Endothelial cell (in vitro differentiated cells): Measurements from ENCODE around the gene POFUT2. TPM values are rescaled to one million over a fixed set of nuclear protein-coding genes. Genes with fewer than 3 reads are reported as not detected.

Source experiments
- DNase-seq: peaks from one replicate; pipeline ENCODE4 v3.0.0; 2021; ENCODE audit warnings: low spot score
- H3K27ac Mint-ChIP-seq: one replicate; pipeline ENCODE4 v1.8.0; 2021; ENCODE audit warnings: mixed read lengths, inconsistent platforms; ENCODE audit not compliant: unreplicated experiment
- H3K27me3 Mint-ChIP-seq: one replicate; pipeline ENCODE4 v1.8.0; 2021; ENCODE audit warnings: mild to moderate bottlenecking, moderate library complexity, mixed read lengths, inconsistent platforms; ENCODE audit not compliant: unreplicated experiment
- H3K36me3 Mint-ChIP-seq: one replicate; pipeline ENCODE4 v1.8.0; 2021; ENCODE audit warnings: mild to moderate bottlenecking, low read depth, mixed read lengths, inconsistent platforms; ENCODE audit not compliant: unreplicated experiment
- H3K4me1 Mint-ChIP-seq: one replicate; pipeline ENCODE4 v1.8.0; 2021; ENCODE audit warnings: mild to moderate bottlenecking, mixed read lengths, inconsistent platforms; ENCODE audit not compliant: unreplicated experiment
- H3K4me3 Mint-ChIP-seq: one replicate; pipeline ENCODE4 v1.8.0; 2021; ENCODE audit warnings: mild to moderate bottlenecking, mixed read lengths, inconsistent platforms; ENCODE audit not compliant: unreplicated experiment
- H3K9me3 Mint-ChIP-seq: one replicate; pipeline ENCODE4 v1.8.0; 2021; ENCODE audit warnings: mixed read lengths, inconsistent platforms; ENCODE audit not compliant: unreplicated experiment
- total RNA-seq: library from RNA; stranded (reverse); fragmentation: NEBNext Ultra II Directional; extraction: Animal tissue kit (Norgen Biotek cat#: 25700); gene quantifications from one replicate; pipeline ENCODE4 v1.2.1, GENCODE V29; 2021; ENCODE audit not compliant: unreplicated experiment
- TF ChIP-seq, protein P1 (sequence below): fragments of 200-600 bp; sonication (generic); IDR thresholded peaks from one replicate; pipeline ENCODE4 v1.5.0; 2021; ENCODE audit warnings: antibody characterized with exemption; ENCODE audit not compliant: unreplicated experiment

Gene POFUT2
- total RNA-seq, 1 donor from 2014 or later, result 37.8 TPM

DNA sequence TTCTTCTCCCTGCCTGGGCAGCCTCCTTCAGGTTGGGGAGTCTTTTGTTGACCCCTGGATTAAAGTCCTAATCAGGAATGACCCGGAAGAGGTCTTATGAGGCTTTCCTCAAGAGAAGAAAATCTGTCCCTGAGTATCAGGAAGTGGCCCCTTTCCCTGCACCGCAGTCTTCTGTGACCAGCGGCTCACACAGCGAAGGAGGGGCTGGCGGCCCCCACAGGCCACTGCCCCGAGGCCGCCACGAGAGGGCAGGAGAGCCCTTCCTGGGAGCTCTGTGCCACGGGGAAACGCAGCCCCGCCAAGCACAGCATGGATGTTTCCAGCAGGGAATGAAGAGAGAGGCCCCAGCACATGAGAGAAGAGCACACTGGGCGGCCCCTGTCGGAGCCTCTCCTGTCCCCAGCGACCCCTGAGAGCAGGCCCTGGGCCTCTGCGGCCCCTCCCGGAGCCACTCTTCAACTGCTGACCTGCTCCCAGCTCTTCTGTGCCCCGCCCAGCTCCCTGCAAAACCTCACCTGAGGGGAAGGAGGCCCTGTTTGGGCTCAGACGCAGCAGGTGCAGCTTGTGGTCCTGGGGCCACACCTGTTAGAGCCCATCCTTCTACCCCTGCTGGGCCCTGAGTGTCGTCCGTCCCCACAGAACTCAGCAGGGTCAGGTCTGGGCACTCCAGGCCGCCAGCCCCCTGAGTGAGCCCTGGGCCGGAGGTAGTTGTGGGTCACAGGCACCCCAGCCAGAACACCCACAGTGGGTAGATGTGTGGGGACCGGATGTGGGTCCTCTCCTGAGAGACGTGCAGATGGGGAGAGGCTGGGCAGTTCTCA is 4.9 kb upstream of the POFUT2 start:
- H3K4me1 Mint-ChIP-seq, result peaks cover 11% of the 10 kb centered on the region
- no peak overlapping the region for H3K27ac Mint-ChIP-seq
- no peak overlapping the region for H3K4me3 Mint-ChIP-seq
- H3K36me3 Mint-ChIP-seq, result peaks cover 4% of the 10 kb centered on the region
- H3K9me3 Mint-ChIP-seq, result no peaks in the 10 kb centered on the region
- peak; percentile 89 for DNase-seq
- H3K27me3 Mint-ChIP-seq, result peaks cover 3% of the 10 kb centered on the region
- TF ChIP-seq, protein P1, sequence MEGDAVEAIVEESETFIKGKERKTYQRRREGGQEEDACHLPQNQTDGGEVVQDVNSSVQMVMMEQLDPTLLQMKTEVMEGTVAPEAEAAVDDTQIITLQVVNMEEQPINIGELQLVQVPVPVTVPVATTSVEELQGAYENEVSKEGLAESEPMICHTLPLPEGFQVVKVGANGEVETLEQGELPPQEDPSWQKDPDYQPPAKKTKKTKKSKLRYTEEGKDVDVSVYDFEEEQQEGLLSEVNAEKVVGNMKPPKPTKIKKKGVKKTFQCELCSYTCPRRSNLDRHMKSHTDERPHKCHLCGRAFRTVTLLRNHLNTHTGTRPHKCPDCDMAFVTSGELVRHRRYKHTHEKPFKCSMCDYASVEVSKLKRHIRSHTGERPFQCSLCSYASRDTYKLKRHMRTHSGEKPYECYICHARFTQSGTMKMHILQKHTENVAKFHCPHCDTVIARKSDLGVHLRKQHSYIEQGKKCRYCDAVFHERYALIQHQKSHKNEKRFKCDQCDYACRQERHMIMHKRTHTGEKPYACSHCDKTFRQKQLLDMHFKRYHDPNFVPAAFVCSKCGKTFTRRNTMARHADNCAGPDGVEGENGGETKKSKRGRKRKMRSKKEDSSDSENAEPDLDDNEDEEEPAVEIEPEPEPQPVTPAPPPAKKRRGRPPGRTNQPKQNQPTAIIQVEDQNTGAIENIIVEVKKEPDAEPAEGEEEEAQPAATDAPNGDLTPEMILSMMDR, result peak; percentile 65

DNA sequence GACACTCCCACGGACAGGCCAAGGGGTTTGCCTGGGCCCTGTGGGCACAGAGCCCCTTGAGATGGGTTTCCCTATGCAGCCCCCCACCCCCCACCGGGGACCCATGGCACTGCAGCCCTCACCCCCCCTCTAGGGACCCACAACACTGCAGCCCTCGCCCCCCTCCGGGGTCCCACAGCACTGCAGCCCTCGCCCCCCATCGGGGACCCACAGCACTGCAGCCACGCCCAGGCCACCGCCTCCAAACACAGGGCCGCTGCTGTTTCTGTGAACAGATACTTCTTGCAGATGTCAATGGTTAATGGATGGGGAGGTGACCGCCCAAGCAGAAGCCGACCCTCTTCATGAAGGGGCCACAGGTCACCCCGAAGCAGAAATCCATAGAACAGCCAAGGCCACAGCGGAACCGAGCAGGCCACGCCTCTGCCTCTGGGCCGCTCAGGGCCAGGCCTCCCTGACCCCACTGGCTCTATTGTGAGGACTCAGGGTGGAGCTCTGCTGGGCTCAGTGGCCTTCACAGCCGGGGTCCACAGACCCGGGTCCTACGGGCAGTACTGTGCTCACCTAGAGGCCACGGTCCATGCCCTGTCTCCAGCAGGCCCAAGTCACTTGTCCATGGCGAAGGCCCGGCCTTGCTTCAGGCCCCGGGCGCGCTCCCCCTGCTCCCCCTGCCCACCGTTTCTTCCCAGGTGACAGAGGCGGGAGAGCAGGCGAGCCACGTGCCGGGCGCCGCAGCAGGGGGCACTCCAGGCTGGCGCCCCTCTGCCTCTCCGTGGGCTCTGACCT is 4.1 kb upstream of the POFUT2 start:
- Mint-ChIP-seq H3K4me3 (no peak overlapping the region), H3K36me3 (peaks cover 4% of the 10 kb centered on the region), H3K27ac (no peak overlapping the region), H3K9me3 (no peaks in the 10 kb centered on the region), H3K27me3 (peaks cover 3% of the 10 kb centered on the region), H3K4me1 (peaks cover 11% of the 10 kb centered on the region)
- DNase-seq, result no peak
- TF ChIP-seq, protein P1, result no peak

DNA sequence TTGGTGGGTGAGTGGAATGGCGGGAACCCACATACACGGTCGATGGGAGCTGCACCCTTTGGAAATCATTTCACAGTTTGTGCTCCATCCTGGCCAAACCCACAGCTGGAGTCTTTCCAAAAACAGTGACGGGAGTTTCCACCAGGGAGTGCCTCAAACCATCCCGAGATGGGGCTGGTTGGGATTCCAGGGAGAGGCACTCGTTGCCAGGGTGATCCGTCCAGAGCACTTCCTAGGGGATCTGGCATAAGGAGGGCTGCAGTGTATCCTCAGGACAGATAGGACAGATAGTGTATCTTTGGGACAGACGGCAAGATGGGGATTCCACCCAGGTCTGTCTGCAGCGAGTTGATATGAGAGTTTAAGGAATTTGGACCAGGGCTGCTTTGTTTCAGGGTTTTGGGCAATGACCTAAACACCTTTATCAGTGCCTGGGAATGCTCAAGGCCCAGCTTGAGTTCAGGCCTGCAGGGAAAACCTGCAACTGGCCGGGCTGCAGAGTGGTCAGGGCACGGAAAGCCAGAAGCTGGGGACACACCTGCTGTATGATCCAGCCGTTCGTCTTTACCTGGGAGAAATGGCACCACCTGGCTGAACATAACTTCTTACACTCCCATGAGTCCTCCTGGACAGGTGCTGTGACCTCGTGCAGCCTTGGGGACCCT is 3.4 kb upstream of the POFUT2 start:
- peaks cover 11% of the 10 kb centered on the region for H3K4me1 Mint-ChIP-seq
- H3K4me3 Mint-ChIP-seq, result no peak overlapping the region
- H3K27ac Mint-ChIP-seq, result no peak overlapping the region

DNA sequence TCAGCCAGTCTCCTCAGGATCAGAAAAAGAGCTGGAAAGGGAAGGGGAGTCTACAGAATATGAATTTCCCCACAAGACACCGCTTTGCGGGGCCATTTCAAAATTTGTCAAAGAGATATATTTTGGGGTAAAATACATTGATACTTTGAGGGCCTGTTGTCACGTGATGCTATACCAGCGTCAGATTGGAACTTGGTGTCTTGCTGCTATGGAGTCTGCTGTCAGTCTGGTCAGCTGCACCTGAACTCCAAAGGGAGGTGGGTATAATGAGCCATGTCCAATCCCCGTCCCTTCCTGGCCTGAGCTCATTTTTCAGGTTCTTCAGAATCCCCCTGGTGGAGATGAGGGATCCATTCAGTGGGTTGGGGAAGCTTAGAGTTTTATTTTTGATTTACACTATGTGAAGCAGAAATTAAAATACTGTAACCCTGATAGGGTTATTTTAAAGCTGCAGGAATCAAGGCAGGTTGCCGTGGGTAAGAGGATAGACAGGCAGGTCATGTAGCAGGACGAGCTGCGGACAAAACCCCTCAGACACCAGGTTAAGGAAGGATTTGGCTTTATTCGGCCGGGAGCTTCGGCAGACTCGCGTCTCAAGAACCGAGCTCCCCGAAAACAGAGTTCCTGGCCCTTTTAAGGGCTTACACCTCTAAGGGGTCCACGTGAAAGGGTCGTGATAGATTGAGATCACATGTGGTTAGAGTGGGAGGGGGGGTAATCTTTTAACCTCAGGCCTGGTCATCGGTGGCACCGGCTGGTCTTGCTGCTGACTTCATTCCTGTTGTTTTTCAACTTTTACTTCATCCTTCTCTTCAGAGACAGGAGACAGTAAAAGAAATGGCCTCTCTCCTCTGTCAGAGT is 2.2 kb upstream of the POFUT2 start:
- Mint-ChIP-seq H3K4me3 (no peak overlapping the region), H3K36me3 (peaks cover 14% of the 10 kb centered on the region), H3K4me1 (peaks cover 6% of the 10 kb centered on the region), H3K9me3 (no peaks in the 10 kb centered on the region), H3K27ac (no peak overlapping the region), H3K27me3 (no peaks in the 10 kb centered on the region)
- no peak for DNase-seq
- TF ChIP-seq, protein P1, result peak; percentile 34

More for the DNA sequence above, 3.4 kb upstream of the POFUT2 start:
- Mint-ChIP-seq H3K9me3 (no peaks in the 10 kb centered on the region), H3K27me3 (peaks cover 3% of the 10 kb centered on the region), H3K36me3 (peaks cover 4% of the 10 kb centered on the region)
- TF ChIP-seq, protein P1, result no peak
- no peak for DNase-seq
